Measurements from ENCODE around the gene HRG.

The HRG gene

DNA sequence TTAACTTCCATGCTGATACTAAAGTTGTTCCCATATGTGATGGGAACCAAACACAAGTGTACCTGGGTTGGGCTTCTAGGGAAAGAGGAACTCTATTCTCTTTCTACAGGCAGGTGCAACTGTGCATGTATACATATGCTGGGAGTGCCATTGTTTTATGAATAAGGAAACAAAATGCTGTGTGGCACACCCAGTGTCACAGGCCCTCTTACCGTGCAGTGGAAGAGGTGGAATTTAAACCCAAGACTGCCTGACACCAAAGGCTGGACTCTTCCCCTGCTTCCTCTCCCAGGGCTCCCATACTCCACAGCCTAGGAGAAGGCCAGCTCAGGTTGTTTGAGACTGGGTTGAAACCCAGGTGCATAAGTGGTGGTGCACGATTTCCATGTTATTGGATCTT lies 27.6 kb upstream of the HRG start:
- Histone ChIP-seq H3K9ac (ENCODE audit: low read length) (no peak overlapping the region), H3K9me3 (ENCODE audit: low read length) (peaks cover 9% of the 10 kb centered on the region), H3K36me3 (ENCODE audit: insufficient read depth, low read length) (no peaks in the 10 kb centered on the region; the same call in 1 of the 2 replicates), H3K4me2 (ENCODE audit: low read length) (no peak overlapping the region), H3K27ac (ENCODE audit: low read depth, low read length, poor library complexity, severe bottlenecking) (no peak overlapping the region), H3F3A (ENCODE audit: insufficient read depth, low read length) (no peaks in the 10 kb centered on the region), H4K20me1 (ENCODE audit: insufficient read depth, low read length) (no peaks in the 10 kb centered on the region), H3K27me3 (ENCODE audit: insufficient read depth, low read length) (no peaks in the 10 kb centered on the region; the same call in 1 of the 2 replicates), H3K9me2 (ENCODE audit: low read depth, low read length) (no peaks in the 10 kb centered on the region), H2AFZ (ENCODE audit: low read length) (no peak overlapping the region), H3K4me1 (ENCODE audit: insufficient read depth, low read length, severe bottlenecking) (no peaks in the 10 kb centered on the region), H3K4me3 (ENCODE audit: low read depth, low read length, poor library complexity, severe bottlenecking) (no peak overlapping the region), H3K79me2 (ENCODE audit: insufficient read depth, low read length) (no peaks in the 10 kb centered on the region)
- no peak for TF ChIP-seq EZH2 (IDR thresholded peaks at IDR 0.05; ENCODE audit: borderline replicate concordance, low read length)
- TF ChIP-seq, protein P1, sequence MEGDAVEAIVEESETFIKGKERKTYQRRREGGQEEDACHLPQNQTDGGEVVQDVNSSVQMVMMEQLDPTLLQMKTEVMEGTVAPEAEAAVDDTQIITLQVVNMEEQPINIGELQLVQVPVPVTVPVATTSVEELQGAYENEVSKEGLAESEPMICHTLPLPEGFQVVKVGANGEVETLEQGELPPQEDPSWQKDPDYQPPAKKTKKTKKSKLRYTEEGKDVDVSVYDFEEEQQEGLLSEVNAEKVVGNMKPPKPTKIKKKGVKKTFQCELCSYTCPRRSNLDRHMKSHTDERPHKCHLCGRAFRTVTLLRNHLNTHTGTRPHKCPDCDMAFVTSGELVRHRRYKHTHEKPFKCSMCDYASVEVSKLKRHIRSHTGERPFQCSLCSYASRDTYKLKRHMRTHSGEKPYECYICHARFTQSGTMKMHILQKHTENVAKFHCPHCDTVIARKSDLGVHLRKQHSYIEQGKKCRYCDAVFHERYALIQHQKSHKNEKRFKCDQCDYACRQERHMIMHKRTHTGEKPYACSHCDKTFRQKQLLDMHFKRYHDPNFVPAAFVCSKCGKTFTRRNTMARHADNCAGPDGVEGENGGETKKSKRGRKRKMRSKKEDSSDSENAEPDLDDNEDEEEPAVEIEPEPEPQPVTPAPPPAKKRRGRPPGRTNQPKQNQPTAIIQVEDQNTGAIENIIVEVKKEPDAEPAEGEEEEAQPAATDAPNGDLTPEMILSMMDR (IDR thresholded peaks at IDR 0.05; ENCODE audit: low read length) = no peak

GRCh38 chr3:186639778-186640472 lies 25.9 kb upstream of the HRG start, which contains the start of gene FETUB:
Gene FETUB (plus strand): TSS chr3:186640399. CDS start chr3:186640461, 62 bp downstream.
- no peaks in the 10 kb centered on the region; the same call in 1 of the 2 replicates for H3K27me3 ChIP-seq (ENCODE audit: insufficient read depth, low read length)
- TF ChIP-seq EZH2 (IDR thresholded peaks at IDR 0.05; ENCODE audit: borderline replicate concordance, low read length) = no peak
- TF ChIP-seq, protein P1 (IDR thresholded peaks at IDR 0.05; ENCODE audit: low read length) = no peak
- H3K9me2 ChIP-seq (ENCODE audit: low read depth, low read length) = no peaks in the 10 kb centered on the region
- H3K79me2 ChIP-seq (ENCODE audit: insufficient read depth, low read length) = no peaks in the 10 kb centered on the region
- H3K4me2 ChIP-seq (ENCODE audit: low read length) = no peak within 1 kb of the TSS
- H2AFZ ChIP-seq (ENCODE audit: low read length) = no peak within 1 kb of the TSS
- H4K20me1 ChIP-seq (ENCODE audit: insufficient read depth, low read length) = no peaks in the 10 kb centered on the region
- H3K4me3 ChIP-seq (ENCODE audit: low read depth, low read length, poor library complexity, severe bottlenecking) = no peak within 1 kb of the TSS
- H3K9me3 ChIP-seq (ENCODE audit: low read length) = peaks cover 9% of the 10 kb centered on the region
- no peak within 1 kb of the TSS for H3K27ac ChIP-seq (ENCODE audit: low read depth, low read length, poor library complexity, severe bottlenecking)
- H3K9ac ChIP-seq (ENCODE audit: low read length) = no peak within 1 kb of the TSS
- H3F3A ChIP-seq (ENCODE audit: insufficient read depth, low read length) = no peaks in the 10 kb centered on the region
- no peaks in the 10 kb centered on the region for H3K4me1 ChIP-seq (ENCODE audit: insufficient read depth, low read length, severe bottlenecking)
- no peaks in the 10 kb centered on the region; the same call in 1 of the 2 replicates for H3K36me3 ChIP-seq (ENCODE audit: insufficient read depth, low read length)

- H3K9ac ChIP-seq (ENCODE audit: low read length) = no peak overlapping the region
- TF ChIP-seq, protein P1 (IDR thresholded peaks at IDR 0.05; ENCODE audit: low read length) = no peak
- TF ChIP-seq EZH2 (IDR thresholded peaks at IDR 0.05; ENCODE audit: borderline replicate concordance, low read length) = no peak
- H3K27me3 ChIP-seq (ENCODE audit: insufficient read depth, low read length) = no peaks in the 10 kb centered on the region; the same call in 1 of the 2 replicates
- H4K20me1 ChIP-seq (ENCODE audit: insufficient read depth, low read length) = no peaks in the 10 kb centered on the region
- H3K9me3 ChIP-seq (ENCODE audit: low read length) = peaks cover 9% of the 10 kb centered on the region
- no peaks in the 10 kb centered on the region for H3K79me2 ChIP-seq (ENCODE audit: insufficient read depth, low read length)
- no peaks in the 10 kb centered on the region for H3K9me2 ChIP-seq (ENCODE audit: low read depth, low read length)
- H3K27ac ChIP-seq (ENCODE audit: low read depth, low read length, poor library complexity, severe bottlenecking) = no peak overlapping the region
- H3K4me2 ChIP-seq (ENCODE audit: low read length) = no peak overlapping the region
- no peak overlapping the region for H2AFZ ChIP-seq (ENCODE audit: low read length)
- H3K4me3 ChIP-seq (ENCODE audit: low read depth, low read length, poor library complexity, severe bottlenecking) = no peak overlapping the region
- no peaks in the 10 kb centered on the region; the same call in 1 of the 2 replicates for H3K36me3 ChIP-seq (ENCODE audit: insufficient read depth, low read length)
- H3K4me1 ChIP-seq (ENCODE audit: insufficient read depth, low read length, severe bottlenecking) = no peaks in the 10 kb centered on the region
- no peaks in the 10 kb centered on the region for H3F3A ChIP-seq (ENCODE audit: insufficient read depth, low read length)
Measured at GRCh38 chr3:186640473-186640818, 25.4 kb upstream of the HRG start.
